OCI-LY7 (cell line): ENCODE measurements around the gene PDCD5. TPM values are rescaled to one million over a fixed set of nuclear protein-coding genes. Genes with fewer than 3 reads are reported as not detected.

Experiments
- BruUV-seq: library from RNA; stranded (reverse); fragments of 400-500 nt; replicated peaks from 2 replicates; lab custom pipeline; 2021; lab: Mats Ljungman, UMichigan
- CTCF ChIA-PET: fragments of 300-600 bp; sonication (Branson Sonifier 250); formaldehyde crosslinking; loops from one replicate; lab custom pipeline; 2022; ENCODE audit warnings: antibody characterized with exemption; ENCODE audit not compliant: unreplicated experiment; lab: Charles Lee
- POLR2A ChIA-PET: fragments of 300-600 bp; sonication (Branson Sonifier 250); formaldehyde crosslinking; loops from one replicate; lab custom pipeline; 2022; ENCODE audit warnings: antibody characterized with exemption; lab: Charles Lee
- DNase-seq: peaks from one replicate; pipeline ENCODE4 v3.0.0-alpha.2; 2015; ENCODE audit warnings: low spot score
- H2AFZ ChIP-seq: fragments of 200-600 bp; sonication (generic), shearing (Covaris generic); 2 replicates; pipeline ENCODE4 v1.6.1; 2014; ENCODE audit warnings: mild to moderate bottlenecking, antibody characterized with exemption, low read length, moderate library complexity
- H3K27ac ChIP-seq: fragments of 200-600 bp; sonication (generic); 2 replicates; pipeline ENCODE4 v1.5.1; 2014; ENCODE audit warnings: mixed run types, low read depth, mild to moderate bottlenecking, moderate library complexity, low read length, inconsistent platforms; ENCODE audit not compliant: poor library complexity, severe bottlenecking
- H3K36me3 ChIP-seq: fragments of 200-600 bp; sonication (generic); 2 replicates; pipeline ENCODE4 v1.6.1; 2014; ENCODE audit warnings: mild to moderate bottlenecking, antibody characterized with exemption, low read length, moderate library complexity, mixed read lengths; ENCODE audit not compliant: insufficient read depth
- H3K4me1 ChIP-seq: fragments of 200-600 bp; sonication (generic); 2 replicates; pipeline ENCODE4 v1.5.1; 2014; ENCODE audit warnings: mild to moderate bottlenecking, low read length; ENCODE audit not compliant: insufficient read depth, poor library complexity, severe bottlenecking
- H3K4me2 ChIP-seq: fragments of 200-600 bp; sonication (generic); 2 replicates; pipeline ENCODE4 v1.6.1; 2014; ENCODE audit warnings: mild to moderate bottlenecking, low read length
- H3K4me3 ChIP-seq: fragments of 200-600 bp; sonication (generic); 2 replicates; pipeline ENCODE4 v1.5.1; 2014; ENCODE audit warnings: mild to moderate bottlenecking, low read depth, low read length; ENCODE audit not compliant: poor library complexity, severe bottlenecking
- H3K79me2 ChIP-seq: fragments of 200-600 bp; sonication (generic); 2 replicates; pipeline ENCODE4 v1.6.1; 2016; ENCODE audit warnings: low read depth, mild to moderate bottlenecking, low read length, moderate library complexity, mixed read lengths; ENCODE audit not compliant: insufficient read depth
- H3K9me2 ChIP-seq: fragments of 200-600 bp; sonication (generic); 2 replicates; pipeline ENCODE4 v1.6.1; 2016; ENCODE audit warnings: mild to moderate bottlenecking, low read length, mixed read lengths; ENCODE audit not compliant: insufficient read depth
- H3K9me3 ChIP-seq: fragments of 200-600 bp; sonication (generic); 2 replicates; pipeline ENCODE4 v1.6.1; 2014; ENCODE audit warnings: mild to moderate bottlenecking, mixed run types, low read length, mixed read lengths
- H4K20me1 ChIP-seq: fragments of 200-600 bp; sonication (generic); 2 replicates; pipeline ENCODE4 v1.6.1; 2014; ENCODE audit warnings: mild to moderate bottlenecking, antibody characterized with exemption, low read length, moderate library complexity, mixed read lengths; ENCODE audit not compliant: insufficient read depth
- CTCF ChIP-seq: fragments of 200-600 bp; sonication (generic); conservative IDR thresholded peaks from 2 replicates; pipeline ENCODE4 v1.5.1; 2014; ENCODE audit warnings: mild to moderate bottlenecking, antibody characterized with exemption, low read length, moderate library complexity, mixed read lengths
- EZH2phosphoT487 ChIP-seq: fragments of 200-600 bp; sonication (generic); IDR thresholded peaks from 2 replicates; pipeline ENCODE4 v1.6.1; 2018; ENCODE audit warnings: low read depth, borderline replicate concordance, mild to moderate bottlenecking, mixed run types, antibody characterized with exemption, low read length, moderate library complexity, mixed read lengths
- intact Hi-C: fragments of 100-400 bp; cut with micrococcal nuclease; formaldehyde crosslinking; loops from one replicate; pipeline ENCODE4 v1.10.0; 2022; ENCODE audit not compliant: unreplicated experiment
- total RNA-seq, 2 experiments: library from RNA; depleted of rRNA in 1 of 2; stranded (reverse); fragments of >200 nt in 1 of 2; shearing (Covaris generic) in 1 of 2; gene quantifications; 2 replicates each; pipeline ENCODE4 v1.2.3, GENCODE V29; 2014 to 2022

PDCD5 gene
- total RNA-seq, 2 experiments from 2014 or later: 162 to 186 TPM

GRCh38 chr19:32619051-32619685 lies 38.2 kb downstream of the PDCD5 start:
- POLR2A ChIA-PET: interaction anchor here (0.6 kb wide), 1 partner anchor 46 kb away, joined by 3 read pairs; no protein-coding TSS in a partner anchor
- no peaks in the 10 kb centered on the region for H3K4me1 ChIP-seq
- intact Hi-C loops: no loop called here
- no peaks in the 10 kb centered on the region for H3K79me2 ChIP-seq
- H3K27ac ChIP-seq: no peak overlapping the region
- no peaks in the 10 kb centered on the region for H3K9me3 ChIP-seq
- no peaks in the 10 kb centered on the region for H4K20me1 ChIP-seq
- H3K36me3 ChIP-seq: peaks cover 65% of the 10 kb centered on the region
- no peak overlapping the region for H2AFZ ChIP-seq
- no peaks in the 10 kb centered on the region for H3K9me2 ChIP-seq
- CTCF ChIA-PET: no interaction called here
- TF ChIP-seq EZH2phosphoT487 (no peak), CTCF (no peak)
- H3K4me3 ChIP-seq: no peak overlapping the region
- BruUV-seq: no TSS peak
- H3K4me2 ChIP-seq: no peak overlapping the region
- DNase-seq: no peak

- BruUV-seq: no TSS peak
- Histone ChIP-seq H2AFZ (no peak overlapping the region), H3K36me3 (peaks cover 49% of the 10 kb centered on the region), H3K4me3 (no peak overlapping the region), H3K79me2 (no peaks in the 10 kb centered on the region), H4K20me1 (no peaks in the 10 kb centered on the region), H3K9me2 (no peaks in the 10 kb centered on the region), H3K4me2 (no peak overlapping the region), H3K4me1 (no peaks in the 10 kb centered on the region), H3K9me3 (no peaks in the 10 kb centered on the region), H3K27ac (no peak overlapping the region)
- intact Hi-C loops: no loop called here
- POLR2A ChIA-PET: no interaction called here
- no peak for DNase-seq
- TF ChIP-seq CTCF: no peak
- no peak for TF ChIP-seq EZH2phosphoT487
- CTCF ChIA-PET: no interaction called here
Observed at GRCh38 chr19:32622002-32622401, 41.0 kb downstream of the PDCD5 start.

GRCh38 chr19:32624410-32624809 lies 43.4 kb downstream of the PDCD5 start:
- ChIA-PET POLR2A (no interaction called here), CTCF (no interaction called here)
- Histone ChIP-seq H3K4me3 (no peak overlapping the region), H3K4me2 (no peak overlapping the region), H3K9me2 (no peaks in the 10 kb centered on the region), H3K36me3 (peaks cover 43% of the 10 kb centered on the region; the same call in 1 of the 2 replicates), H4K20me1 (no peaks in the 10 kb centered on the region), H3K79me2 (no peaks in the 10 kb centered on the region), H3K9me3 (no peaks in the 10 kb centered on the region), H3K27ac (no peak overlapping the region), H3K4me1 (no peaks in the 10 kb centered on the region), H2AFZ (no peak overlapping the region)
- DNase-seq: no peak
- no TSS peak for BruUV-seq
- TF ChIP-seq CTCF (no peak), EZH2phosphoT487 (no peak)
- intact Hi-C loops: no loop called here
